ENCODE data around the gene KDM5A. TPM values are rescaled to one million over a fixed set of nuclear protein-coding genes. Genes with fewer than 3 reads are reported as not detected.
A peak's percentile ranks its signal among the peaks of the same experiment; 100 is the strongest.

KDM5A gene
- total and polyA plus RNA-seq, 4 donors = 6.2 to 101 (median 36.1) TPM

DNA sequence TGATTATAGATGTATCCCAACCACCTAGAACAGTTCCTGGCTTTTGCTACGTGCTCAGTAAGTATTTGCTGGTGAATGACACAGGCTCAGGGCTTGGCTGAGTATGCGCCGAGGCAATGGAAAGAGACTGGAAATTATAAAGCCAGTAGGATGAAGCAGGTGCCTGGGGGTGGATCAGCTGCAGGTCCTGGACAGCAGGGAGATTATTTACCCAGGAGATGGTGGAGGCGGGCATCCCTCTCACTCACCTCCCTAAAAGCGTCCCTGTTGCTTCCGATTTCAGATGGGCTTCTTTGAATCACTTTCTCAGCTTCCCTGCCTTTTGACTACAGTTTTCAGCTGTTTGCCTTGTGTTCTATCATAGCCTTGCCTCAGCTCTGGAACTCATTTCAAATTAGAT is 132.9 kb downstream of the KDM5A start:
- Histone ChIP-seq H3K27me3 (ENCODE audit: control insufficient read depth in 3 of 3, insufficient read depth in 3 of 3, low read length in 2 of 3) (peaks cover 0 to 2% (median 0%) of the 10 kb centered on the region in 3 donors), H3K4me1 (ENCODE audit: control insufficient read depth in 5 of 5, insufficient read depth in 5 of 5, low read length in 5 of 5) (peaks cover 0 to 3% (median 0%) of the 10 kb centered on the region in 5 donors), H3K27ac (ENCODE audit: low read depth in 1 of 2, low read length in 1 of 2) (no peak overlapping the region), H3K9me3 (ENCODE audit: control insufficient read depth in 4 of 4, insufficient read depth in 3 of 4, low read length in 3 of 4) (no peaks in the 10 kb centered on the region), H3K9ac (ENCODE audit: insufficient read depth in 1 of 2, low read length in 2 of 2) (no peak overlapping the region), H3K4me3 (no peak overlapping the region), H3K36me3 (ENCODE audit: control insufficient read depth in 4 of 4, insufficient read depth in 4 of 4, low read length in 4 of 4) (no peaks in the 10 kb centered on the region)
- TF ChIP-seq, protein P1, sequence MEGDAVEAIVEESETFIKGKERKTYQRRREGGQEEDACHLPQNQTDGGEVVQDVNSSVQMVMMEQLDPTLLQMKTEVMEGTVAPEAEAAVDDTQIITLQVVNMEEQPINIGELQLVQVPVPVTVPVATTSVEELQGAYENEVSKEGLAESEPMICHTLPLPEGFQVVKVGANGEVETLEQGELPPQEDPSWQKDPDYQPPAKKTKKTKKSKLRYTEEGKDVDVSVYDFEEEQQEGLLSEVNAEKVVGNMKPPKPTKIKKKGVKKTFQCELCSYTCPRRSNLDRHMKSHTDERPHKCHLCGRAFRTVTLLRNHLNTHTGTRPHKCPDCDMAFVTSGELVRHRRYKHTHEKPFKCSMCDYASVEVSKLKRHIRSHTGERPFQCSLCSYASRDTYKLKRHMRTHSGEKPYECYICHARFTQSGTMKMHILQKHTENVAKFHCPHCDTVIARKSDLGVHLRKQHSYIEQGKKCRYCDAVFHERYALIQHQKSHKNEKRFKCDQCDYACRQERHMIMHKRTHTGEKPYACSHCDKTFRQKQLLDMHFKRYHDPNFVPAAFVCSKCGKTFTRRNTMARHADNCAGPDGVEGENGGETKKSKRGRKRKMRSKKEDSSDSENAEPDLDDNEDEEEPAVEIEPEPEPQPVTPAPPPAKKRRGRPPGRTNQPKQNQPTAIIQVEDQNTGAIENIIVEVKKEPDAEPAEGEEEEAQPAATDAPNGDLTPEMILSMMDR (IDR thresholded peaks at IDR 0.05; ENCODE audit: control extremely low read depth, extremely low read depth) = no peak
- DNase-seq (no peak), ATAC-seq (ENCODE audit: insufficient read depth, low FRiP score) (no peak)
- WGBS, 2 donors = 94 to 100% methylated on average over 6 of the region's 6 CpGs

DNA sequence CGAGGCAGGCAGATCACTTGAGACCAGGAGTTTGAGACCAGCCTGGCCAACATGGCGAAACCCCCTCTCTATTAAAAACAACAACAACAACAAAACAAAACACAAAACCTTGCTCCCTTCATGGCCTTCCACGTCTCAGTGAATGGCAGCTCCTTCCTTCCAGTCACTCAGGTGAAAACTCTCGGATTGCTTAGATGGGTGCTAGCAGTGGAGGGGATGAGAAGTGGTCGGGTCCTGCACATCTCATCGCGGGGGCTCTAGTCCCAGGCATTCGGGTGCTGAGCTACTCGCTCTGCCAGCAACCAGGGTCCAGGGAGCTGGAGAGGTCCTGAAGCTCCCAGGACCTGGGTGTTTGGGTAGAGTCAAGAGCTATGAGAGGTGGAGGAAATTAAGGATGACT is 134.2 kb downstream of the KDM5A start:
- H3K4me1 ChIP-seq (ENCODE audit: control insufficient read depth in 5 of 5, insufficient read depth in 5 of 5, low read length in 5 of 5) = peaks cover 0 to 3% (median 0%) of the 10 kb centered on the region in 5 donors
- no peak overlapping the region for H3K9ac ChIP-seq (ENCODE audit: insufficient read depth in 1 of 2, low read length in 2 of 2)
- no peak overlapping the region for H3K27ac ChIP-seq (ENCODE audit: low read depth in 1 of 2, low read length in 1 of 2)
- ATAC-seq (ENCODE audit: insufficient read depth, low FRiP score) (no peak), DNase-seq (no peak)
- H3K36me3 ChIP-seq (ENCODE audit: control insufficient read depth in 4 of 4, insufficient read depth in 4 of 4, low read length in 4 of 4) = no peaks in the 10 kb centered on the region
- H3K27me3 ChIP-seq (ENCODE audit: control insufficient read depth in 3 of 3, insufficient read depth in 3 of 3, low read length in 2 of 3) = peaks cover 0 to 2% (median 0%) of the 10 kb centered on the region in 3 donors
- H3K9me3 ChIP-seq (ENCODE audit: control insufficient read depth in 4 of 4, insufficient read depth in 3 of 4, low read length in 3 of 4) = no peaks in the 10 kb centered on the region
- H3K4me3 ChIP-seq = no peak overlapping the region
- TF ChIP-seq, protein P1 (IDR thresholded peaks at IDR 0.05; ENCODE audit: control extremely low read depth, extremely low read depth) = no peak
- 86 to 90% methylated on average over 9 of the region's 9 CpGs for WGBS, 2 donors

DNA sequence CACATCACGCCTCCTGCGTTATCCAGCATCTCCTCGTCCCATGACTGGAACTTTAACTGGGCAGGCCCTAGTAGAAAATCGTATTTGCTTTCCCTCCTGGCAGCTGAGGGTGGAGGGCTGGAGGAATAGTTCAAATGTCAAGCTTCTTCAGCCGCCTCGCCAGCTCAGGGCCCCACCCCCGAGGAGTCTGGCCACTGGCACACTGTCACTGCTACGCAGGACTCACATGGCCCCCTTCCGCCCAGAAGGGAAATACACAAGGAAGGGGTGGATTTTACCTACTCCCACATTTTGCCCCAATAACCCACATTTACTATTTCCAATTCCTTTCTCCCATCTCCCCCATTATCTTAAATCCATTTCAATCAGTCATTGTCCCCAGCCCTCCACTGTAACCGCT is 135.1 kb downstream of the KDM5A start:
- no peaks in the 10 kb centered on the region for H3K9me3 ChIP-seq (ENCODE audit: control insufficient read depth in 4 of 4, insufficient read depth in 3 of 4, low read length in 3 of 4)
- H3K4me3 ChIP-seq = no peak overlapping the region
- peaks cover 0 to 2% (median 0%) of the 10 kb centered on the region in 3 donors for H3K27me3 ChIP-seq (ENCODE audit: control insufficient read depth in 3 of 3, insufficient read depth in 3 of 3, low read length in 2 of 3)
- H3K36me3 ChIP-seq (ENCODE audit: control insufficient read depth in 4 of 4, insufficient read depth in 4 of 4, low read length in 4 of 4) = no peaks in the 10 kb centered on the region
- H3K4me1 ChIP-seq (ENCODE audit: control insufficient read depth in 5 of 5, insufficient read depth in 5 of 5, low read length in 5 of 5) = peaks cover 0 to 3% (median 0%) of the 10 kb centered on the region in 5 donors
- no peak for ATAC-seq (ENCODE audit: insufficient read depth, low FRiP score)
- no peak overlapping the region for H3K27ac ChIP-seq (ENCODE audit: low read depth in 1 of 2, low read length in 1 of 2)
- 74 to 79% methylated on average over 10 of the region's 10 CpGs for WGBS, 2 donors
- H3K9ac ChIP-seq (ENCODE audit: insufficient read depth in 1 of 2, low read length in 2 of 2) = peak overlapping the region in 1 of 2 donors; percentile 37
- TF ChIP-seq, protein P1 (IDR thresholded peaks at IDR 0.05; ENCODE audit: control extremely low read depth, extremely low read depth) = no peak
- DNase-seq = no peak

All from lung (tissue), 12 donors.